ENCODE data around the gene RRP9.

The RRP9 gene

GRCh38 chr3:51947215-51947900 lies 5.7 kb upstream of the RRP9 start:
- Histone ChIP-seq H2AFZ (ENCODE audit: low read length) (no peak overlapping the region), H3K27ac (ENCODE audit: low read depth, low read length, poor library complexity, severe bottlenecking) (no peak overlapping the region), H3K36me3 (ENCODE audit: insufficient read depth, low read length) (no peaks in the 10 kb centered on the region), H3F3A (ENCODE audit: insufficient read depth, low read length) (no peaks in the 10 kb centered on the region), H3K4me1 (ENCODE audit: insufficient read depth, low read length, severe bottlenecking) (peaks cover 6% of the 10 kb centered on the region), H3K27me3 (ENCODE audit: insufficient read depth, low read length) (0 out of 2 replicates have a peak, but pooled peaks cover 3% of the 10 kb centered on the region), H3K79me2 (ENCODE audit: insufficient read depth, low read length) (no peaks in the 10 kb centered on the region), H3K9me3 (ENCODE audit: low read length) (no peaks in the 10 kb centered on the region), H4K20me1 (ENCODE audit: insufficient read depth, low read length) (no peaks in the 10 kb centered on the region), H3K4me3 (ENCODE audit: low read depth, low read length, poor library complexity, severe bottlenecking) (no peak overlapping the region), H3K9me2 (ENCODE audit: low read depth, low read length) (no peaks in the 10 kb centered on the region), H3K9ac (ENCODE audit: low read length) (no peak overlapping the region), H3K4me2 (ENCODE audit: low read length) (no peak overlapping the region)
- no peak for TF ChIP-seq CTCF (IDR thresholded peaks at IDR 0.05; ENCODE audit: low read length)

GRCh38 chr3:51946796-51947195 lies 5.1 kb upstream of the RRP9 start:
- Histone ChIP-seq H3K27me3 (ENCODE audit: insufficient read depth, low read length) (0 out of 2 replicates have a peak, but pooled peaks cover 3% of the 10 kb centered on the region), H3K9me2 (ENCODE audit: low read depth, low read length) (no peaks in the 10 kb centered on the region), H3K9ac (ENCODE audit: low read length) (no peak overlapping the region), H3K9me3 (ENCODE audit: low read length) (no peaks in the 10 kb centered on the region), H3K4me2 (ENCODE audit: low read length) (no peak overlapping the region), H3K79me2 (ENCODE audit: insufficient read depth, low read length) (no peaks in the 10 kb centered on the region), H4K20me1 (ENCODE audit: insufficient read depth, low read length) (no peaks in the 10 kb centered on the region), H3K27ac (ENCODE audit: low read depth, low read length, poor library complexity, severe bottlenecking) (no peak overlapping the region), H2AFZ (ENCODE audit: low read length) (no peak overlapping the region), H3K4me1 (ENCODE audit: insufficient read depth, low read length, severe bottlenecking) (peaks cover 8% of the 10 kb centered on the region), H3K36me3 (ENCODE audit: insufficient read depth, low read length) (no peaks in the 10 kb centered on the region), H3K4me3 (ENCODE audit: low read depth, low read length, poor library complexity, severe bottlenecking) (no peak overlapping the region), H3F3A (ENCODE audit: insufficient read depth, low read length) (no peaks in the 10 kb centered on the region)
- no peak for TF ChIP-seq EZH2 (IDR thresholded peaks at IDR 0.05; ENCODE audit: borderline replicate concordance, low read length)
- no peak for TF ChIP-seq CTCF (IDR thresholded peaks at IDR 0.05; ENCODE audit: low read length)

- no peak overlapping the region for H3K4me2 ChIP-seq (ENCODE audit: low read length)
- no peaks in the 10 kb centered on the region for H3K9me3 ChIP-seq (ENCODE audit: low read length)
- H3F3A ChIP-seq (ENCODE audit: insufficient read depth, low read length), result no peaks in the 10 kb centered on the region
- no peak overlapping the region for H2AFZ ChIP-seq (ENCODE audit: low read length)
- TF ChIP-seq EZH2 (IDR thresholded peaks at IDR 0.05; ENCODE audit: borderline replicate concordance, low read length) (no peak), CTCF (IDR thresholded peaks at IDR 0.05; ENCODE audit: low read length) (no peak)
- H3K27me3 ChIP-seq (ENCODE audit: insufficient read depth, low read length), result 0 out of 2 replicates have a peak, but pooled peaks cover 3% of the 10 kb centered on the region
- no peak overlapping the region for H3K9ac ChIP-seq (ENCODE audit: low read length)
- peaks cover 11% of the 10 kb centered on the region for H3K4me1 ChIP-seq (ENCODE audit: insufficient read depth, low read length, severe bottlenecking)
- H3K36me3 ChIP-seq (ENCODE audit: insufficient read depth, low read length), result no peaks in the 10 kb centered on the region
- no peak overlapping the region for H3K4me3 ChIP-seq (ENCODE audit: low read depth, low read length, poor library complexity, severe bottlenecking)
- no peaks in the 10 kb centered on the region for H4K20me1 ChIP-seq (ENCODE audit: insufficient read depth, low read length)
- H3K79me2 ChIP-seq (ENCODE audit: insufficient read depth, low read length), result peaks cover 3% of the 10 kb centered on the region; the same call in 1 of the 2 replicates
- H3K9me2 ChIP-seq (ENCODE audit: low read depth, low read length), result no peaks in the 10 kb centered on the region
- no peak overlapping the region for H3K27ac ChIP-seq (ENCODE audit: low read depth, low read length, poor library complexity, severe bottlenecking)
Observed at GRCh38 chr3:51945926-51946705, 4.4 kb upstream of the RRP9 start.

Data from OCI-LY1 (cell line).